Upper lobe of right lung (tissue), 1 donor: ENCODE measurements around the gene JMY. TPM values are rescaled to one million over a fixed set of nuclear protein-coding genes. Genes with fewer than 3 reads are reported as not detected.
A peak's percentile ranks its signal among the peaks of the same experiment; 100 is the strongest.

Source experiments
- ATAC-seq: fragments of 200-7000 bp; cut with Tn5 transposase; one replicate; pipeline ENCODE4 v1.9.1; 2020; ENCODE audit warnings: mild to moderate bottlenecking, moderate library complexity
- DNase-seq: peaks from one replicate; pipeline ENCODE4 v3.0.0-alpha.2; 2020
- H3K27ac ChIP-seq: fragments of 200-600 bp; one replicate; pipeline ENCODE4 v1.8.0; 2022
- H3K27me3 ChIP-seq: fragments of 200-600 bp; one replicate; pipeline ENCODE4 v1.8.0; 2022; ENCODE audit warnings: mild to moderate bottlenecking
- H3K36me3 ChIP-seq: fragments of 200-600 bp; one replicate; pipeline ENCODE4 v1.8.0; 2022
- H3K4me1 ChIP-seq: fragments of 200-600 bp; one replicate; pipeline ENCODE4 v1.8.0; 2022
- H3K4me3 ChIP-seq: fragments of 200-600 bp; one replicate; pipeline ENCODE4 v1.8.0; 2022; ENCODE audit warnings: mild to moderate bottlenecking
- H3K9me3 ChIP-seq: fragments of 200-600 bp; one replicate; pipeline ENCODE4 v1.8.0; 2022
- intact Hi-C: fragments of 100-400 bp; cut with DNase I; formaldehyde crosslinking; loops from one replicate; pipeline ENCODE4 v1.11.0; 2022
- total RNA-seq: library from RNA; stranded (reverse); fragmentation: NEBNext Ultra II Directional; extraction: Animal tissue kit (Norgen Biotek cat#: 25700); gene quantifications from one replicate; pipeline ENCODE4 v1.2.1, GENCODE V29; 2021
- TF ChIP-seq, protein P1 (sequence below): fragments of 200-600 bp; IDR thresholded peaks from one replicate; pipeline ENCODE4 v1.8.0; 2022; ENCODE audit warnings: antibody characterized with exemption
- donor health status: DM: no; HTN: yes; CAD: no; lungs with severe emphysema.

JMY gene
- total RNA-seq, 1 donor from 2014 or later, result 10.9 TPM

DNA sequence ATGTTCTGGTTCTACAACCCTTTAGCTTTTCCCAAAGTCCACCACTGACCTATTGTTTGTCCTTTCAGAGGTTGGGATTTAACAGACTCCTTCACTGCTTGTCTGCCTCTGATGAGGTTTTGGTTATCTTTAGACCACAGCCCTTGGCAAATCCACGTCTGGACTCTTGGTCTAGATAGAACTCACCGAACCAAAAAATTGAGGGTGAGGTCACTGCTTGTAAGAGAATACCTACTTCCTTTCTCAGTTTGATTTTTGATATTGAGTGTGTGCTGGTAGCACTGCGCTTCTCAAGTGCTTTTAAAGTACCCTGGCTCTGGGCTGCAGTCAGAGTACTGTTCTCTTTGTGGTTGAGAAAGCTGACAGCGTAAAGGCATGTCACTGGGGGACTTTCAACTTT, 61.7 kb downstream of the JMY start:
- Histone ChIP-seq H3K4me3 (no peak overlapping the region), H3K36me3 (peaks cover 26% of the 10 kb centered on the region), H3K4me1 (no peaks in the 10 kb centered on the region), H3K27ac (no peak overlapping the region), H3K9me3 (no peaks in the 10 kb centered on the region), H3K27me3 (no peaks in the 10 kb centered on the region)
- DNase-seq (no peak), ATAC-seq (peak; percentile 87)
- TF ChIP-seq, protein P1, sequence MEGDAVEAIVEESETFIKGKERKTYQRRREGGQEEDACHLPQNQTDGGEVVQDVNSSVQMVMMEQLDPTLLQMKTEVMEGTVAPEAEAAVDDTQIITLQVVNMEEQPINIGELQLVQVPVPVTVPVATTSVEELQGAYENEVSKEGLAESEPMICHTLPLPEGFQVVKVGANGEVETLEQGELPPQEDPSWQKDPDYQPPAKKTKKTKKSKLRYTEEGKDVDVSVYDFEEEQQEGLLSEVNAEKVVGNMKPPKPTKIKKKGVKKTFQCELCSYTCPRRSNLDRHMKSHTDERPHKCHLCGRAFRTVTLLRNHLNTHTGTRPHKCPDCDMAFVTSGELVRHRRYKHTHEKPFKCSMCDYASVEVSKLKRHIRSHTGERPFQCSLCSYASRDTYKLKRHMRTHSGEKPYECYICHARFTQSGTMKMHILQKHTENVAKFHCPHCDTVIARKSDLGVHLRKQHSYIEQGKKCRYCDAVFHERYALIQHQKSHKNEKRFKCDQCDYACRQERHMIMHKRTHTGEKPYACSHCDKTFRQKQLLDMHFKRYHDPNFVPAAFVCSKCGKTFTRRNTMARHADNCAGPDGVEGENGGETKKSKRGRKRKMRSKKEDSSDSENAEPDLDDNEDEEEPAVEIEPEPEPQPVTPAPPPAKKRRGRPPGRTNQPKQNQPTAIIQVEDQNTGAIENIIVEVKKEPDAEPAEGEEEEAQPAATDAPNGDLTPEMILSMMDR, result no peak
- intact Hi-C loops, result no loop called here

DNA sequence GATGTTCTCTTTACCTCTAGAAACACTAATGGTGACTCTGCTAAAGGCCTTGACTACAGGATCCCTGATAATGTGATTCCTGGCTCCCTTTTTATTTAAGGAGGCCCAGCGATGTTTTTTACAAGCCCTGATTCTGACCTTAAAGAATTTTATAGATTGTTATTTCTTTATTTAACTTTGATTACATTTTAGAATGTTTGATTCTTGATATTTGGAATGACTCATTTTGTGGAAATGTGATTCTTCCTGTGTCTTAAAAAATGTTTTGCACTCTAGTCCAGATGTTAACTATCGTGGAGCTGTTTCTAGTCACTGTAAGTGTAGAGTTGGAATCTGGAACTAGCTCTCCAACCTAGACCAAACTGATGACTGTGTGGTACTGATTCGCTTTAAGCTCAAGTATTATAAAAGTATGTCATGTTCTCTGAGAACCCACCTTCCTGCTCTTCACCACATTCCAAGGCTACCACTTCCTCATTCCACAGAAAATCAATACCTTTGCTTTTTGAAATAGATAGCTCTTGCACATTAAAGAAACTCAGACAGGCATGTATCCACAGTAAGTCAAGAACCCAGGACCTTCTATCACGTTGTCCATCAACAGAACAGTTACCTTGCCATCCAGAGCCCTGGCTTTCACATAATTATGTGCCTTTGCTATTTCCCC, 65.2 kb downstream of the JMY start:
- H3K9me3 ChIP-seq, result no peaks in the 10 kb centered on the region

DNA sequence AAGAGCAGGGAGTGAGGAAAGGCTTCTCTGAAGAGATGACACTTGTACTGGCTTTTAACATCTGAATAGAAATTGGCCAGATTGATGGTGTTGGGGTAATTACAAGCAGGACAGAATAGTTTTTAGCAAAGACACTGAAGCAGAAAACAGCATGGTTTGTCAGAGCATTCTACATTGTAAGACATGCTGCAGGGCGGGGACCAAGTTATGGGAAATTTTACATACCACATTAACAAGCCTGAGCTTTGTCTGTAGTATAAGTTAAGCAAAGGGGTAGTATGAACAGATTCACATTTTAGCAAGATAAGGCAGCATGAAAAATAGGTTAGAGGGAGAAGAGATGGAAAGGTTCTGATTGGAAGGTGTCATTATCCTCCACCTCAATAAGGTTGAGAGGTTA, 66.5 kb downstream of the JMY start:
- TF ChIP-seq, protein P1, result no peak
- peaks cover 54% of the 10 kb centered on the region for H3K36me3 ChIP-seq
- no peaks in the 10 kb centered on the region for H3K27me3 ChIP-seq
- no peak for DNase-seq
- H3K27ac ChIP-seq, result no peak overlapping the region
- intact Hi-C loops, result no loop called here
- no peaks in the 10 kb centered on the region for H3K4me1 ChIP-seq
- H3K9me3 ChIP-seq, result no peaks in the 10 kb centered on the region
- ATAC-seq, result no peak
- no peak overlapping the region for H3K4me3 ChIP-seq

More for the DNA sequence above, 65.2 kb downstream of the JMY start:
- no peaks in the 10 kb centered on the region for H3K27me3 ChIP-seq
- peaks cover 41% of the 10 kb centered on the region for H3K36me3 ChIP-seq
- H3K4me1 ChIP-seq, result no peaks in the 10 kb centered on the region
- TF ChIP-seq, protein P1, result no peak
- no peak overlapping the region for H3K27ac ChIP-seq
- DNase-seq (no peak), ATAC-seq (no peak)
- no peak overlapping the region for H3K4me3 ChIP-seq
- intact Hi-C loops, result no loop called here

DNA sequence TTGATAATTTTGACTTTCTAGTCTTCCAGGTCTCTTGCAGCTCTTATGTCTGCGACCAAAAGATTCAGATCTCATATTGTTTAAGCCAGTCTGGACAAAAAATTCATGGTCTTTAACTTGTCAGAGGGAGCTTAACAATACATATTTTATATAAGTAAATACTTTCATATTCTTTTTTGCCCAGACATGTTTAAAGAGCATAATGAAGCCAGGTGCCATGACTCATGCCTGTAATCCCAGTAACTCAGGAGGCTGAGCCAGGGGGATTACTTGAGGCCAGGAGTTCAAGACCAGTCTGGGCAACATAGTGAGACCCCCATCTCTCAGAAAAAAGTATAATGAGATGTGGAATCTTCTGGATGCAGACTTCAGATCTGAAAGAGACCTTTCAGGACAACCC, 69.8 kb downstream of the JMY start:
- TF ChIP-seq, protein P1, result no peak
- Histone ChIP-seq H3K36me3 (peaks cover 52% of the 10 kb centered on the region), H3K27me3 (no peaks in the 10 kb centered on the region), H3K9me3 (no peaks in the 10 kb centered on the region), H3K4me1 (no peaks in the 10 kb centered on the region), H3K4me3 (no peak overlapping the region), H3K27ac (no peak overlapping the region)
- ATAC-seq (no peak), DNase-seq (no peak)
- intact Hi-C loops, result no loop called here

DNA sequence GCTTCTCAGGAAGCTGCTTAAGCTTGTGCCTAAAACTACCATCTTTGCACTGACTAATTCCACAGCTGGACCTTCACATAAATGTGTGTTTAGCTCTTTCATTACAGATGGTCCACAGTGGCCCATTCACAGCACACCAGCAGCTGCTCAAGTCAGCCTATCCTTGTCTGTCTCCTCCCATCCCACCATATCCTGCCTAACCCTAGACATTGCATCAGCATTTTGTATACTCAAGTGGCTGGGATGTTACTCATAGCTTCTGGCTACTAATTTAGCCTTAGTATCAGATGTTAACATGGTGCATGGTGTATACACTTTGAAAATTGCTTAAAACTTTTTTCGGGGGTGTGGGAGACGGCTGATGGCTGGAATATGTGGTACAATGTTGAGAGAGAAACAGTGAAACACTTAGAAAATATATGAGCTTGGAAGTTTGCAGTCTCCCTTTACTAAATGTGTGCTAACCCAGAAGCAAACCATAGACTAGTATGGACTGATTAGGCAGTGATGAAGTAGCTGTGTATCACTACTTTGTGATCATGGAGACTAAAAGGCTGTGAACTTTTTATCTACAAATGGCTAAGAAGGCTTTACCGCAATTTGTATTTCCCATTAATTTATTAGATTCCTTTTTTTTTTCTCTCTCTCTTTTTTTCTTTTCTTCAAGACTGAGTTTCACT, 83.1 kb downstream of the JMY start:
- Histone ChIP-seq H3K9me3 (no peaks in the 10 kb centered on the region), H3K4me1 (no peaks in the 10 kb centered on the region), H3K27ac (no peak overlapping the region), H3K36me3 (peaks cover 67% of the 10 kb centered on the region), H3K4me3 (no peak overlapping the region), H3K27me3 (no peaks in the 10 kb centered on the region)
- ATAC-seq, result no peak
- intact Hi-C loops, result no loop called here
- DNase-seq, result no peak
- TF ChIP-seq, protein P1, result no peak
